T follicular helper cell (primary cell): ENCODE measurements around the gene TTC7B.

Source experiments
- DNase-seq: peaks from one replicate; pipeline ENCODE4 v3.0.0-alpha.2; 2020; ENCODE audit warnings: low read depth

Gene TTC7B

DNA sequence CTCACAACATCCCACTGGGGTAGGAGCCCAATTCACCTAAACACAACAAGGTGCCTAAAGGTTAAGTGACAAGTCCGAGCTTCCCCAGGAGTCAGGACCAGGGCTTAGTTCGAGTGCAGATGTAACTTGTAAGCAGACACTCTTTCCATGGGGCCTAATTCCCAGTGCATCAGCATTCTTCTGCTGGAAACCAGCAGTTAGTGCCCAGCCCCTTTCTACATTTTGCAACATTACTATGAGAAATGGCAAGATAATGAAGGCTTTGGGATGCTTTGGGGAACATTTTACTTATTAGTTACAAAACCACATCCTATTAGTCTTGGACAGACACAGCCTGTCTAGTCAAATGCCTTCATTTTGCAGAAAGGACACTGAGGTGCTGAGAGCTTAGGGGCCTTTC, 239.6 kb downstream of the TTC7B start:
- DNase-seq = no peak

DNA sequence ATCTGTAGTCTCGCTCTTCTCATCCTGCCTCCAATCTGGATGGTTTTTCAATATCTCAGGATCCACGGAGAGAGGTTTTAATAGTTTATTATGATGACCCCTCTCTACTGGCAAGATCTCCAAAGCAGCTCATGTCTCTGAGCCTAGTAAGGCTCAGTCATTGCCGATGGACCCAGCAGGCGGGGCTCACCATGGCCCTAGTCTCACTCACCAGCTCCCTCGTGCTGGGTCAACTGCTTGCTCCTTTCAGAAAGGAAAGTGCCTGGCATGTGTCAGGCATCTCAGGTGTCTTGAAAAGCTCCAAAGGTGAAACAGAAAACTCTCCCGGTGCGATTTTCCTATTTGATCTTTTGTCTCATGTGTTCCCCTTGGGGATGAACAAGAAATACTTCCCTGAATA, 240.4 kb downstream of the TTC7B start:
- no peak for DNase-seq

DNA sequence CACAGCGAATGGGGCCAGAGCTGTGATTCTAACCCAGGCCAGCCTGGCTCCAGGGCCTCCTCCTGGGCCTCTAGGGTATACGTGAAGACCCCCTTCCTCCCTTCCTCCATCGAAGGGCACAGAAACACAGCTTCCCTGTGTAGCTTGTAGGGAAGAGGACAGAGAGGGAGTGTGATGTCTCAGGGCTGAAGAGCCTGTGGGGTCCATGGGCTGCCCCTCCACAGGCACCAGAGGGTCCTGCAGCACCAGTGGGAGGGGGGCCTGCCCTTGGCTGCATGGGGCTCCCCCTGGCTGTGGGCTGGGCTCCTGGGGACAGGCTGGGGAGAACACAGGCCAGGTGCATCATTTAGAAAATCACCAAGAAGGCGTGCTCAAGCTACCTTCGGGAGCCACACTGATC, 240.9 kb downstream of the TTC7B start:
- no peak for DNase-seq

DNA sequence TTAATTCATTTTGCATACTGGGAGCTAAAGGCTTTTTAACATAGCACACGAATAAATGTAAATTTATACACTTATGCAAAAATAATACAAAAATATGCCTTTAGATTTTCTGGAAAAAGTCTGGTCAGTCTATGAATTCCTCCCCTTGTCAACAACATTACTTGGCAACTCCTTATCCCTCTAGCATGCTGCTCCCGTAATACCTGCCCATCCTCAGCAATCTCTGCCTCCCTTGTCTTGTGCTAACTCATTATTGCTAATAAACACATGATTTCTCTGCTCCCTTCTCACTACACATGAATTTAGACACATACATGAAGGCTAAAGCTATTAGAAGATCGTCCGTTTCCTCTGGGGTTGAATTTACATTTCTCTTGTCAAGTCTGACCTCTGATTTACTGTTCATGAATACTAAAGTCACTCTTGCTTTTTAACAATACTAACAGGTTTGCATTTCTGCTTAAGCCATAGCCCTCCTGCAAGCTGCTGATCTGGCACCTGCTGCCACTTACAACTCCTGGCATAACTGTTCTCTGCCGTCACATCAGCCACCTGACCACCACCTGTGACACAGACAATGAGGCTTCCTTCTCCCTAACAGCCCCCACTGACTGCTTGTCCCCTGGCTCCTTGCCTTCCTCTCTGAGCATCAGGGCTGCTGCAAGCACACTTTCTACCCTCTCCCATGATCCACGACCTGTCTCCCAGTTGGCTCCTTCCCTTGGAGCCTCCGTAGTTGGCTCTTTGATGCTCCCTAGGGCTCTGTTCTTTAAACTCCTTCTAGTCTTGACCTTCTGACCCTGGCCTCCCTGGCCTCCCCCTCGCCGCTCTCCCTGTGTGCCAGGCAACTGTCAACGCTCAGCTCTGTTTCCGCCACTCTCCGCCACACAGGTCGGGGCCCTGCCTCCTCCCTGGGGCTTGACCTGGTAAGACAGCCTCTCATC, 241.8 kb downstream of the TTC7B start:
- no peak for DNase-seq

DNA sequence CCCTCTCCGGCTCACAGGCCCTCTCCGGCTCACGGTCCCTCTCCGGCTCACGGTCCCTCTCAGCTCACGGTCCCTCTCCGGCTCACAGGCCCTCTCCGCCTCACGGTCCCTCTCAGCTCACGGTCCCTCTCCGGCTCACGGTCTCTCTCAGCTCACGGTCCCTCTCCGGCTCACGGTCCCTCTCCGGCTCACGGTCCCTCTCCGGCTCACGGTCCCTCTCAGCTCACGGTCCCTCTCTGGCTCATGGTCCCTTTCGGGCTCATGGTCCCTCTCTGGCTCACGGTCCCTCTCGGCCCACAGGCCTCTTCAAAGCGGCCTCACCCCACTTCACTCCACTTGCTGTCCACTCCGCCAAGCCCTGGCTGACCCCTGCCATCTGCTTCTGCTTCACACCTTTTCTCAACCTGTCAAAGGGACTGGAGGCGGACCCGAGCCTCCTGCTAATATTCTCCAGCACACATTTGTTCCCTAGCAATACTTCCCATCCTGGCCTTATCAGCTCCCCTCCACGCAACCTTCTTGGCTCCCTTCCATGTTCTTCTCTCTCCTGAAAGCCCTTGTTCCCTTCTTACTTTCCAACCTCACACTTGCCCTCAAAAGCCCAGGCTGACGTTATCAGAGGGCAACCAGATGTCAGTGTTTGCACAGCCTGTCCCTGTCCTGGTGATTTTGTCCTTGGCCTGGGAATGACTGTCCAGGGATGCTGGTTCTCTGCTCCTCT, 242.7 kb downstream of the TTC7B start:
- DNase-seq = no peak

DNA sequence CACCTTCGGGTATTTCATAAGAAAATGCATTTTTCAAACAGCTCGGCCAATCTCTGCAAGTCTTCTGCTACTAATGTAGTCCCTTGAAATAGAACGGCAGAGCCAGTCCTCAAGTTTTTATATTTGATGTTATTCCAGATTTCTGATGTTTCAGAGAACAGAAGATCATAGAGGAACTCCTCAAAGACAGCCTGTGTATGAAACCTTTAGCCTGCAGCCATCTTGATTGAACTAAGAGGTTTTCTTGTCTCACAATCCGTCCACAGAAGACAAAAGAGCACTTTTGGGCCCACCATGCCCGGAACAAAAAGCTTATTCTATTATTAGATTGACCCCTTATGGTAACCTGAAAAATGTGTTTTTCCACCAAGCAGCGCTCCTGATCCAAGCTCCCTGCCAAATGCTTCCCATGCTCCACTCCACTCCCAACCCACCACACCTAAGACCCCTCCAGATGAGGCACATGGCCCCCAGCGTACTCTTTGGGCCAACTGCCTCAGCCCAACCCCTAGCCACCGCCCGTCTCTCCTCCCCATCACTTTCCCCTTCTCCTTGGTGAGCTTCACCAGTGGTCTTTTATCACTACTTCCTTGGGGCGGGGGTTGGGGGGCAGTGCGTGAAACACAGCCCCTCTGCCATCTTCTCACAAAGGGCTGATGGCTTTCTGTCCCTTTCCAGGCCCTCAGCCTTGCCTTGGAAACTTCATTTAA, 243.6 kb downstream of the TTC7B start:
- no peak for DNase-seq

DNA sequence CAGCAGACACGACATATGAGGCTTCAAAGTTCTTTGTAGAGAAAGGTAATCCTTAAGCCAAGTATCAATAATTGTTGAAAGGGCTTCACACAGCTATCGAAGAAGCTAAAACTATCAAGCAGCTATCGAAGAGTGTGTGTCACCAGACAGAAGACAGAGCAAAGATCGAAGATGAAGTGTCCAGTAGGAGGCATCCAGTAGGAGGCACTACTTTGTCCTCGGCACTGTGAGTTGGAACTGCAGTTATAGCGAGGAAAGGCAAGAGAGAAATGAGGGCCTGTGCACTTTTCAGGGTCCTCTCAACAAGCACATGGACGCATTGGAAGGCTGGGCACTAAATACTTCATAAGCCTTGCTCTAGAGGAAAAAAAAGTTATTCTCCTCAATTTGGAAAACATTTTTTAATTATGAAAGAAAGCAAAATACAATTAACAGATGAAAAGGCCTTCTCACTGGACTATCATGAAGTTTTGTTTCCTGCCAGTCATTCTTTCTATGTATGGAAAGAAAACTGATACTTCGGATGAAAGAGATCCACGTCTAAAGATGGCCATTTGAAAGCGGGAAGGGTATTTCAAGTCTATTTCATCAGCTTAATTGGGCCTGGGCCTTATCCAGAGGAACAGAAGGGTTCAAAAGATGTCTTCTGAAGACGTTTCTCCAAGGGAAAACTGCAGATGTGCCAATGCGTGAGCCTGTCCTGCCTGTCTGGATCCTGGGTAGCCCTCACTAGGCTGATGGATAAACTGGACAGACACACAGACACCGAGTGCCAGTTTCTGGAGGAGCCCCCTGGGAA, 244.9 kb downstream of the TTC7B start:
- no peak for DNase-seq

DNA sequence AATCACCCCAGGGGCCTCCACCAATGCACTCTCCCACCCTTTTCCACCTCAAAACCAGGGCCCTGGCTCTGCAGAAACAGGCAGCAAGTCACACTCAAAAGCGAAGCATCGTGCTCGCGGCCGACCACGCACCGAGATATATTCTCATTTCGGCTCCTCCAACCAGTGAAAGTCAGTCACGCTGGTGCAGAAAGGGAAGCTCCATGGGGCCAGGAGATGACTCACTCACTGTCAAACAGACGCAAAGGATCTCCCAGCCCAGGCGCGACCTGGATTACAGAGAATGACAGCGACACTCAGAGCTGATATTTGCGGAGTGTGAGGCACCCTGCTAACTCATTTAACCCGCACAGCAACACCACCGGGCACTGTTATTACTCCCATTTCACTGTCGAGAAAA, 245.8 kb downstream of the TTC7B start:
- no peak for DNase-seq

DNA sequence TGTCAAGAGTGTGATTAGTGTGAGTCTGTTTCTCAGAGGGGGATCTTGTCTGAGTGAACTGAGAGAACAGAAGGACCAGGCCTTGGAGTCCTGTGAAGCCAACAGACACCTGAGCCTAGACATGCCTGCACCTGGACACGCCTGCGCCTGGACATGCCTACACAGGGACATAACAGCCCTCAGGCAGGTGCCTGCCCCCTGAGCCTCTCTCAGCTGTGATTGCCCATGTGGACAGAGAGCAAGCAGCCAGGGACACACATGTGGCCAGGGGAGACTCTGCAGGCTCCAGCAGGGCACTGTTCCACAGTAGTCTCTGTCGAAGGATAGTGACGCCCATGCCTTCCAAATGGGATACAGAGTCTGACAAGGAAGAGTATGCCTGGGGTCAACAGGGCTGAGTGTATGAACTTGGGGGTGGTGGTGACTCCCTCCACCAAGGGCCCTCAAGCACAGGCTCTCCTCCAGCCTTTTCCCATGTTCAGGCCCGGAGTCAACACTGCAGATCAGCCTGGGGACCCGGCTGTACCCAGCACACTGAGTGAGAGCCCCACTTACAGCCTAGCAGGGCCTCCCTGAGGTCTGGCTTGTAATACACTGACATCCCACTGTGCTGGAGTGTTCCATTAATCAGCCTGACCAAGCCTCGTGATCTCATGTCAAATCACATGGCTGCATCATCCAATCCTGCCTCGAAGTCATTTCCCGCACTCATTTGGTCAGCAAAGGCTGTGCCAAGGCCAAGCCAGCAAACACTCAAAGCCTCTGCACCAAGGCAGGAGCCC, 246.4 kb downstream of the TTC7B start:
- DNase-seq = no peak

DNA sequence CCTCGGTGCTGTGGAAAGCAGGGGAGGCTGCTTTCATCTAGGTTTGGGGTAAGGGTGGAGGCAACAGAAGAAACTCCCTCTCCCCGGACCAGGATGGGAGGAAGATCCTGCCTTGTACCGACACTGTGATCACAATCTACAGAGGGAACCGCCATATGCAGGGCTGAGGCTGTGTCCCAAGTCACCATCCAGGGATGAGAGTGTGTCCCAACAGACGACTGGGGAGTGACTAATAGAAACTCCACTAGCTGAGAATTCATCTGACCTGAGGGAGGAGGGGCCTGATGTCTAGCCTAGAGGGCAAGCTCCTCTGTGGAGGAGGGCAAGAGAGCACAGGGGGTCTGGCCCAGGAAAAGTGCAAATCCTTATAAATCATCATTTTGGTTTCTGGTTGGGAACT, 247.0 kb downstream of the TTC7B start:
- DNase-seq = no peak

DNA sequence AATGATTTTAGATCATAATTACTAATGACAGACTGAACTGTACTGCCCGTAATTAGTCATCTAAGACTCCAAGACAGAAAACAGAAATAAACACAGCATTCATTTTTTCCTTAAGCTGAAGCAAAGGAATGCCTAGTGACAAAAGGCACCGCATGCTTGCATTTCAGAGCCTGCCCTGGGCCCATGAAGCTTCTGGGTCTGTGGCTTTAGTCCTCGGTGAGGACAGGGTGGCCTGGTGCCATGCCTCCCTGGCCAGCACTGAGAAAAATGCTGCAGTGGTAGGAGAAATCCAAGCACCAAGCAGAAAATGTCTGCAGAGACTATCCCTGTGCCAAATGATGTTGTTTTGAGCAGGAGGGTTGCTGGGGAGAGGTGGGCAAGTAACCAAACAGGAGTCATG, 247.8 kb downstream of the TTC7B start:
- no peak for DNase-seq

DNA sequence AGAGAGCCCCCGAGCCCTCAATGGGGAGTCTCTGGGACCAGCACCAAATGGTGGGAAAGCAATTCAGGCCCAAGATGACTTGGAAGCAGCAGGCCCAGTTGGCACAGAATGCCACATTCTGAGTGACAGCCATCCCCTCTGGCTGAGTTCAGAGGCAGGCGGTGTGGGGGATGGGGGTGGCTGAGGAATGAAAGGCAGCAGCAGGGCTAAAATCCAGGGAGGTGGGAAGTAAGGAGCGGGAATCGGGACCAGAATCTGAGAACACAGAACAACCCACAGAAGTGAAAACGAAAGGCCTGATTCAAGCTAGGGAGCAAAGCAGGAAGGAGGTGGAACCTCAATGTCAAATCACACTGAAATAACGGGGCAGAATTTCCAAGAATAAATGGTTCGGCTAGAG, 248.2 kb downstream of the TTC7B start:
- no peak for DNase-seq

DNA sequence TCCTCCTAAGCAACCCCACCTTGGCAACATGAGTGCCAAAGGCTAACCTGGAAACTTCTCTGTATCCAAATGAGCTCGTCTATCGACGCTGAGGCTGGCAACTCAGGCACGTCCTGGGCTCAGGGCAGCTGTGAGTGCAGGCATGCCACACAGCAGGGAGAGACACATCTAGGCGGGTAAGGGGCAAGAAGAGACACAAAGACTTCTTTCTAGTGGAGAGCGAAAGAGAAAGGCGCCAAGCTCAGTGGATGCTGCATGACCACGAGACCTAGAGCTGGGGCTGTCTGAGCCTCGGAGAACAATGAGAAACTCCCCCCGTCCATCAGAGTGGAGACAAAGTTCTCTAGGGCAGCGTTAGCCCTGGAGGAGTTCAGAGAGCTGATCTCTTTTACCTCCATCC, 249.0 kb downstream of the TTC7B start:
- no peak for DNase-seq

DNA sequence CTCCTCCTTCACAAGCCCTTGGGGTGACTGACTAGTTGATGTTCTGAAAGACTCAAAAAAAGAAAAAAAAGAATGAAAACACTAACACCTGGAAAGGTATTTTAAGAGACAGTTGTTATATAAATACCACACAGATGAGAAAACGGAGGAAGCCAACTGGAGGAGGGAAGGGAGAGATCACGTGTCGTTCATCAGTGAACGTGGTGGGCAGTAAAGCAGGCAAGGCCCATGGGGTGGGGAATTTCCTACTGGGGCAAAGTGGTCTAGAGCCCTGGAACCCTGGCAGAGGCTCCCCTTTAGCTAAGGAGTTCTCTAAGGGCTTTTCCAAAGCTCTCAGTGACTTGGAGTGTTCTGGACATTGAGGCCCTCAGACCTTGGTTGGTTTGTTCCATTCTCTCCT, 249.7 kb downstream of the TTC7B start:
- no peak for DNase-seq

DNA sequence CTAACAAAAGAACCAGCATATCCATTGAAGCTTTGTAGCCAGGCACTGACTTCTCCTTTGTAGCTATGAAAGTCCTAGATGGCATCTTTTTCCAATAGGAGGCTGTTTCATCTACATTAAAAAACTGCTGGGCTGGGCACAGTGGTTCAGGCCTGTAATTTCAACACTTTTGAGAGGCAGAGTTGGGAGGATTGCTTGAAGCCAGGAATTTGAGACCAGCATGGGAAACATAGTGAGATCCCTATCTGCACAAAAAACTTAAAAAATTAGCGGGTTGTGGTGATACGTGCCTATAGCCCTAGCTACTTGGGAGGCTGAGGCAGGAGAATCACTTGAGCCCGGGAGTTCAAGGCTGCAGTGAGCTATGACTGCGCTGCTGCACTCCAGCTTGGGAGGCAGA, 251.7 kb downstream of the TTC7B start:
- DNase-seq = no peak

DNA sequence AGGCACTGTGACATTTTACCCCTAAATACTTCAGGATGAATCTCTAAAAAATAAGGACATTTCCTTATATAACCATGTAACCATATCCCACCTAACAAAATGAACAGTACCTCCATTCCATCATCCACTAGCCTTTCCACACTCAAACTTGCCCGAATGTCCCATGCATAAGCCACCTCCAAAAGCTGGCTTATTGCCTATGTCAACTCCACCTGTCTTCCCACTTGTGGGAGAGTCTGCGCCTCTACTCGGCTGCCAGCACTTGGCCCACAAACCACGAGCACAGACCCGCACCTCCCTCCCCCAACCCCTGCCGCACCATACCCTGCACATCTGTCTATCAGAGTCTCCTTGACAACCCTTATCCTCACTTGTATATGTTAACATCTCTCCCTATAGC, 253.6 kb downstream of the TTC7B start:
- DNase-seq = no peak

DNA sequence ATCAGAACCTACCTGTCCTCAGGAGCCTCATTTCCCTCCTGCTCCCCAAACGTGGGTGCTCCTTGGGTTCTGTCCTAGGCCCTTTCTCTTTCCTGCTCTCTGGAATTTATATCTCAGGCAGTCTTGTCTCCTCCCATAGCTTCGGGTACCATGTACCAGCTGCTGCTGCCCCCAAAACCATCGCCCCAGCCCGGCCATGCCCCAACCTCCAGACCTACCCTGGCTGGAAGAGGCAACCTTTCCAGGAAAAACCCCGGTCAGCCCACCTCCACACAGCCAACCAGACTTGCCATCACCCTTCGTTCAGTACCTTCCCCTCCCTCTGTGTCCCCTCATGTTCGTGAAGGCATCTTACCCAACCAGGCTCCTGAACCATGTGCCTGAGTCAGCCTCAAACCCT, 254.3 kb downstream of the TTC7B start:
- no peak for DNase-seq

DNA sequence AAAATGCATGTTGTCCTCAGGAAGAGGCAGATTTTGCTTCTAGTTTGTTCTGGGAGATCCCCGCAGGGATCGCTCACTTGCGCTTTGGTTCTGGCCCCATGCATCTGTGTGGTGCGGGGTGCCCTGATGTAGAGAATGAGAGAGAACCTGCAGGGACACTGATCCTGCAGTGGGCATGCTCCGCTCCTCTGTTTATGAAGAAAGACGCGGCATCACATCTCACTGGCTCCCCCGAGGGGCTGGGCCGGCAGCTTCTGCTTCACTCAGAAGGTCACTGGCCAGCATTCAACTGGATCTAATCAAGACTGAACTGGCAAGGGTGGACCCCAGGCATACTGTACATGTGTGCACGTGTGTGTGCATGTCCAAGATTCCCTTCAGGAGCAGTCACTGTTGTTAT, 255.2 kb downstream of the TTC7B start:
- no peak for DNase-seq

DNA sequence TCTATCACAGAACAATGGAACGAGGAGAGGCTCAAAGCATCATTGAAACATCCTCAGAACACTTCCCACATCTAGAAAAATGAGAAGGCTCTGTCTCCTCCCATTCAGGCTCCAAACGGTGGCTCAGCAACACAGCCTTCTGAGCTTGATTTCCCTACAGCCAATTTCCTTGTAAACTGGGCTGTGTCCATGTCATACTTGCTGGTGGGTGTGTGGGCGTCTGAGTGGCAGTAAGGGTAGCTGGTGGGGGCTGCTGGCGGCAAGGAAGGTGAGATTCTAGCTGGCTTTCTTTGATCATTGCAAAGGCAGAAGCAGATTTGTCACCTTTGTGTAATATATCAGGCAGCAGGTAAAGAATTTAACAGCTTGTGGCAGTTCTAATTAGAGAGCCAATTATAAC, 255.7 kb downstream of the TTC7B start:
- no peak for DNase-seq

DNA sequence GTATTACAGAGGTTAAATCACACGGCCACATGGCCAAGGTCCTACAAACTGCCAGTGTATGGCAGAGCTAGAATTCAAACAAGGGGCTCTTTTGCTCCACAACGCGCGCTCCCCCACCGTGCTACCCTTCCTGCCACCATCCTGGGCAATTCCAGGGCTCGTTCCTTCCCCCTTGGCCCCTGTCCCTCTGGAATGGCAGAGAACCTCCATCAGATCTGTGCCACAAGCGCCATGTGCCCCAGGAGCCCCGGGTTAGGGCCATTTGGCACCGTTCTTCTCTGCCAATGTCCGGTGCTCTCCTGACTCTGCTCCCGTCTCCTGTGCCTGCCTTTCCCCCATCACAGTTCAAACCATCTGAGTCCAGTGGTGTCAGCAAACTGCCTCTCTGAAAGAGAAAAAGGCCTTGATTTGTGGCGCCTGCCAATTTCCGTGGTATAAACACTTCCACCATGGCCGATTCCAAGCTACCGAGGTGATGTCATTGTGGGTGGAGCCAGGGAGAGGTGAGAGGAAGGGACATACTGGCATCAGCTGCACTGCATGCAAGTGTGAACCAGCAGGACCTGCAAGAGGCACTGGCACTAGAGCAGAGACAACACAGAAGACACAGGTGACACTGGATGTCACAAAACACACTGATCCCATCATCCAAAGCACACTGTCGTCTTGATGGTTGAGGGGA, 256.3 kb downstream of the TTC7B start:
- DNase-seq = no peak
